Suprapubic skin (tissue), 4 donors: Measurements from ENCODE around the gene SCGB2B2. TPM values are rescaled to one million over a fixed set of nuclear protein-coding genes. Genes with fewer than 3 reads are reported as not detected.

Experiments
- DNase-seq, 2 donors: peaks; one replicate each; pipeline ENCODE4 v3.0.0-alpha.2; 2019; ENCODE audit warnings: low spot score in 2 of 2
- H3K27ac ChIP-seq: fragments of 200-600 bp; sonication (generic); one replicate; pipeline ENCODE4 v1.5.1; 2019
- H3K27me3 ChIP-seq: fragments of 200-600 bp; sonication (generic); one replicate; pipeline ENCODE4 v1.5.1; 2019
- H3K36me3 ChIP-seq: fragments of 200-600 bp; sonication (generic); one replicate; pipeline ENCODE4 v1.5.1; 2019
- H3K4me1 ChIP-seq: fragments of 200-600 bp; sonication (generic); one replicate; pipeline ENCODE4 v1.5.1; 2019
- H3K4me3 ChIP-seq: fragments of 200-600 bp; sonication (generic); one replicate; pipeline ENCODE4 v1.5.1; 2019; ENCODE audit warnings: mild to moderate bottlenecking
- H3K9me3 ChIP-seq: fragments of 200-600 bp; sonication (generic); one replicate; pipeline ENCODE4 v1.5.1; 2019
- EP300 ChIP-seq: sonication (generic); formaldehyde crosslinking; IDR thresholded peaks from one replicate; pipeline ENCODE4 v1.6.1; 2017; ENCODE audit warnings: antibody characterized with exemption
- POLR2A ChIP-seq, 2 donors: fragments of 450-650 bp; IDR thresholded peaks; one replicate each; pipeline ENCODE4 v1.6.1; 2017; ENCODE audit warnings: antibody characterized with exemption in 2 of 2, mild to moderate bottlenecking in 2 of 2, moderate library complexity in 2 of 2
- POLR2AphosphoS5 ChIP-seq, 3 donors: sonication (generic); formaldehyde crosslinking; IDR thresholded peaks; one replicate each; pipeline ENCODE4 v1.6.1; 2017; ENCODE audit warnings: antibody characterized with exemption in 3 of 3
- WGBS: methylation state at CpG from one replicate; pipeline ENCODE4 v1.1.5; 2018; 5-methylcytosine and 5-hydroxymethylcytosine counted together
- total RNA-seq, 4 donors: library from RNA; depleted of rRNA; stranded (reverse); fragments of >200 nt; gene quantifications; one replicate each; pipeline ENCODE4 v1.1.0, GENCODE V29; 2016
- TF ChIP-seq, protein P1 (sequence below), 2 donors: fragments of 200-600 bp in 1 of 2; fragments of 450-650 bp in 1 of 2; sonication (generic) in 1 of 2; IDR thresholded peaks; one replicate each; pipeline ENCODE4 v1.5.1; 2016 to 2019; ENCODE audit warnings: antibody characterized with exemption in 2 of 2, mild to moderate bottlenecking in 1 of 2, moderate library complexity in 1 of 2

SCGB2B2 gene
- total RNA-seq, 4 donors from 2014 or later: 0.18 to 12.1 (median 4.5) TPM

DNA sequence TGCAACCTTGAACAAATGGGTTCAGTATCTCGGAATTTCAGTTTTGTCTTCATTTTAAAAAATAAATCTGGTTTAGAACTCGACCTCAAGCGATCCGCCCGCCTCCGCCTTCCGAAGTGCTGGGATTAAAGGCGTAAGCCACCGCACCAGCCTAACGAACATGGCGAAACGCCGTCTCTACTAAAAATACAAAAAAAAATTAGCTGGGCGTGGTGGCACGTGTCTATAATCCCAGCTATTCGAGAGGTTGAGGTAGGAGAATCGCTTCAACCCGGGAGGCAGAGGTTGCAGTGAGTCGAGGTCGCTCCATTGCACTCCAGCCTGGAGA, 1.1 kb upstream of the SCGB2B2 start:
- H3K9me3 ChIP-seq: peaks cover 15% of the 10 kb centered on the region
- H3K4me1 ChIP-seq: peaks cover 13% of the 10 kb centered on the region
- H3K27me3 ChIP-seq: no peaks in the 10 kb centered on the region
- no peak for DNase-seq
- H3K36me3 ChIP-seq: peaks cover 46% of the 10 kb centered on the region
- H3K27ac ChIP-seq: peak overlapping the region; percentile 95
- WGBS: 1% methylated on average over 20 of the region's 20 CpGs
- peak overlapping the region; percentile 66 for H3K4me3 ChIP-seq
- TF ChIP-seq EP300: no peak
- TF ChIP-seq, protein P1, sequence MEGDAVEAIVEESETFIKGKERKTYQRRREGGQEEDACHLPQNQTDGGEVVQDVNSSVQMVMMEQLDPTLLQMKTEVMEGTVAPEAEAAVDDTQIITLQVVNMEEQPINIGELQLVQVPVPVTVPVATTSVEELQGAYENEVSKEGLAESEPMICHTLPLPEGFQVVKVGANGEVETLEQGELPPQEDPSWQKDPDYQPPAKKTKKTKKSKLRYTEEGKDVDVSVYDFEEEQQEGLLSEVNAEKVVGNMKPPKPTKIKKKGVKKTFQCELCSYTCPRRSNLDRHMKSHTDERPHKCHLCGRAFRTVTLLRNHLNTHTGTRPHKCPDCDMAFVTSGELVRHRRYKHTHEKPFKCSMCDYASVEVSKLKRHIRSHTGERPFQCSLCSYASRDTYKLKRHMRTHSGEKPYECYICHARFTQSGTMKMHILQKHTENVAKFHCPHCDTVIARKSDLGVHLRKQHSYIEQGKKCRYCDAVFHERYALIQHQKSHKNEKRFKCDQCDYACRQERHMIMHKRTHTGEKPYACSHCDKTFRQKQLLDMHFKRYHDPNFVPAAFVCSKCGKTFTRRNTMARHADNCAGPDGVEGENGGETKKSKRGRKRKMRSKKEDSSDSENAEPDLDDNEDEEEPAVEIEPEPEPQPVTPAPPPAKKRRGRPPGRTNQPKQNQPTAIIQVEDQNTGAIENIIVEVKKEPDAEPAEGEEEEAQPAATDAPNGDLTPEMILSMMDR (IDR thresholded peaks at IDR 0.05): no peak
- no peak for TF ChIP-seq POLR2AphosphoS5 (IDR thresholded peaks at IDR 0.05)
- TF ChIP-seq POLR2A (IDR thresholded peaks at IDR 0.05): no peak

DNA sequence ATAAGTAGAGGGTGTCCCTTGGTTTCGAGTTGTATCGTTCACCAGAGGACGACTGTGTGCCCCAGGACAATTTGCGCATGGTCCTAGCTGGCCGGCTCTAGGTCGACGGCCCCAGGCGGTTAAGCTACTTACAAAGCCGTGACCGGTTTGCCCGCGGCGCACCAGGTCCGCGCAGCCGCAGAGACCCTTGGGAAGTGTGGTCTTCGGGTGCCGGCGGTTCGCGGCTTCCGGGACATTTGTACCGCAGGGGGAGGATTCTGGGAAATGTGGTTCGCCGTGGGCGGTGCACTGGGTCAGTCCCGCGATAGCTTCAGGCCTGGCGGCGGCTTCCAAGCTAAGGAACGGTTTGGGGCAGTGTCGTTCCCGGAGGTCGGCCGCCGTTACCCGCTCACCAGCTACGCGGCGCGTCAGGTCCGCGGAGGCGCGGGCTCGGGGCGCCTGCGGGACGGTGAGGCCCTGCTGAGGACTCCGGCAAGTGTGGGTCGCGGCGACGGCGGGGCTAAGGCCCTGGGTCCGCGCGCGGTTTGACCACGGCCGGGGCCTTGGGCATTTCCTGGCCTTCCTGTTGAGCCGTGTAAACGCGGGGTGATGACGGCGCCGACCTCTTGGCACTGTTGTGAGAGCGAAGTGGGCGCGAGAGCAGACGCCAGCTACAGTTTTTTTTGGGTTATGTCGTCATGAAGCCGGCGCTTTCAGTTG, 576 bp upstream of the SCGB2B2 start, which contains the start of gene ZNF302:
TSS of gene ZNF302 (plus strand) at position 293 of the 699 bp plus-strand sequence. CDS start 1,127 bp downstream, outside the sequence.
- no peaks in the 10 kb centered on the region for H3K27me3 ChIP-seq
- WGBS: 0% methylated on average over 28 of the region's 74 CpGs
- H3K4me1 ChIP-seq: peaks cover 13% of the 10 kb centered on the region
- peak within 1 kb of the TSS; percentile 95 for H3K27ac ChIP-seq
- peak; percentile 98 for DNase-seq
- H3K9me3 ChIP-seq: peaks cover 10% of the 10 kb centered on the region
- TF ChIP-seq EP300: no peak
- TF ChIP-seq POLR2AphosphoS5 (IDR thresholded peaks at IDR 0.05): peak in 2 of 3 donors; percentile 39 to 44
- TF ChIP-seq, protein P1 (IDR thresholded peaks at IDR 0.05): no peak
- peak; percentile 49 to 90 for TF ChIP-seq POLR2A (IDR thresholded peaks at IDR 0.05)
- peaks cover 41% of the 10 kb centered on the region for H3K36me3 ChIP-seq
- peak within 1 kb of the TSS; percentile 66 for H3K4me3 ChIP-seq

DNA sequence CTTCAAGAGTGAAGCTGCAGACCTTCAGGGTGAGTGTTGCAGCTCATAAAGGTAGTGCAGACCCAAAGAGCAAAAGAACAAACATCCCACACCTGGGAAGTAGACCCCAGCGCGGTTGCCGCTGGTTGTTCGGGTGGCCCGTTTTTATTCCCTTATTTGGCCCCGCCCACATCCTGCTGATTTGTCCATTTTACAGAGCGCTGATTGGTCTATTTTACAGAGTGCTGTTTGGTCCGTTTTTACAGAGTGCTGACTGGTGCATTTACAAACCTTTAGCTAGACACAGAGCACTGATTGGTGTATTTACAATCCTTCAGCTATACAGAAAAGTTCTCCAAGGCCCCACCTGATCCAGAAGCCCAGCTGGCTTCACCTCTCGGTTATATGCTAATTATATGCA, 1.0 kb downstream of the SCGB2B2 start:
- Histone ChIP-seq H3K9me3 (peaks cover 9% of the 10 kb centered on the region), H3K4me1 (peaks cover 13% of the 10 kb centered on the region), H3K27ac (no peak overlapping the region), H3K36me3 (peaks cover 24% of the 10 kb centered on the region), H3K4me3 (no peak overlapping the region), H3K27me3 (no peaks in the 10 kb centered on the region)
- TF ChIP-seq, protein P1 (IDR thresholded peaks at IDR 0.05): no peak
- TF ChIP-seq POLR2AphosphoS5 (IDR thresholded peaks at IDR 0.05): no peak
- WGBS: 91% methylated on average over 9 of the region's 9 CpGs
- DNase-seq: no peak

DNA sequence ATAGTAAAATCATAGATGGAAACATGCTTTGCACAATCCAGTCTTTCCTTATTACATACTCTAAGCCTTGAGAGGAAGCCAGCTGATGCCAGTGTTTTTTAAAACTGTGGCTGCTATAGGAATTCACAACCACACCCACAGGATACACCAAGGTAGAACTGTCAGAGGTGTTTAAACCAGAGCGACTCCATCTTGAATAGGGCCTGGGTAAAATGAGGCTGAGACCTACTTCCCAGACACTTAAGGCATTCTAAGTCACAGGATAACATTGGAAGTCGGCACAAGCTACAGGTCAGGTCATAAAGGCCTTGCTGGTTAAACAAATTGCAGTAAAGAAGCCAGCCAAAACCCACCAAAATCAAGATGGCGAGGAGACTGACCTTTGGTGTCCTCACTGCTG, 1.7 kb downstream of the SCGB2B2 start:
- Histone ChIP-seq H3K27me3 (no peaks in the 10 kb centered on the region), H3K27ac (no peak overlapping the region), H3K9me3 (peaks cover 9% of the 10 kb centered on the region), H3K4me3 (no peak overlapping the region), H3K4me1 (peaks cover 13% of the 10 kb centered on the region), H3K36me3 (peaks cover 18% of the 10 kb centered on the region)
- TF ChIP-seq EP300 (no peak), POLR2A (IDR thresholded peaks at IDR 0.05) (no peak), POLR2AphosphoS5 (IDR thresholded peaks at IDR 0.05) (no peak)
- TF ChIP-seq, protein P1 (IDR thresholded peaks at IDR 0.05): no peak
- no peak for DNase-seq
- WGBS: 98% methylated on average over 3 of the region's 3 CpGs

DNA sequence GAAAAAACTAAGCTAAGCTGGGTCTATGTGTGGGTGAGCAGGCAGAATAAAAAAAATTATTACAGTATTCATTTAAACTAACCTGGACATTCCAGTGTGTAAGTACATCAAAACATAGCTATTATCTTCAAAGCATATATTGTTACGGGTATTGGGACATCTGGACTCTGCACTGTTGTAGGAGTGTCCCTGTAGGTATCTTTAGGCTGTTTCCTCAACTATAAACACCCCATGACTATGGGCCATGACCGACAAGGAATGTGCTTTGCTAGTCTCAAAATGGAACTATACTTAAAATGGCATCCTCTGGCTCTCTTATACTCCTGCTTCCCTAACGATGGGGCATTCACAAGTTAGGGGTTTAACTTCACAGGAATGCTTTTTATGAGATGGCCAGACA, 3.4 kb downstream of the SCGB2B2 start:
- no peak for DNase-seq
- Histone ChIP-seq H3K27me3 (no peaks in the 10 kb centered on the region), H3K4me3 (no peak overlapping the region), H3K36me3 (peaks cover 1% of the 10 kb centered on the region), H3K27ac (no peak overlapping the region), H3K4me1 (peaks cover 9% of the 10 kb centered on the region), H3K9me3 (no peaks in the 10 kb centered on the region)
- WGBS: 81% methylated on average over 3 of the region's 3 CpGs
- no peak for TF ChIP-seq POLR2AphosphoS5 (IDR thresholded peaks at IDR 0.05)
- TF ChIP-seq, protein P1 (IDR thresholded peaks at IDR 0.05): no peak
- no peak for TF ChIP-seq EP300
- no peak for TF ChIP-seq POLR2A (IDR thresholded peaks at IDR 0.05)
